ENCODE measurements around the gene NKAIN4. TPM values are rescaled to one million over a fixed set of nuclear protein-coding genes. Genes with fewer than 3 reads are reported as not detected.
"Not testable (repeated sequence)": the region's sequence is repeated elsewhere in the genome, so short reads cannot be mapped to it uniquely, and the experiment has no call there.

Gene NKAIN4
- total RNA-seq, 1 donor from 2014 or later: 16.1 TPM

DNA sequence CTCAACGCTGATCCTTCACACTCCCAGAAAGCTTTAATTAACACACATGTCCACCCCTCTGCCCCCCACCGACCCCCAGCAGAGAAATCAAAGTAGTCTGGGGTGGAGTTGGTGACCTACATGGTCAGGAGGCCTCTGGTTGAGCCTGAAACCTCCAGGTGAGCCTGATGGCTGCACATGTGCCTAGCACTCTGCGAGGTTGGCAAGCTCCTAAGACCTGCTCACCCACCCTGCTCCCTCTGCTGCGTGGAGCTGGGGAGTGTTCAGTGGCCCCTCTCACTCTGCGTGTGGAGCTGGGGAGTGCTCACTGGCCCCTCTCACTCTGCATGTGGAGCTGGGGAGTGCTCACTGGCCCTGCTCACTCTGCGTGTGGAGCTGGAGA lies 30.4 kb downstream of the NKAIN4 start:
- Mint-ChIP-seq H3K27ac (no peak overlapping the region), H3K4me3 (no peak overlapping the region), H3K9me3 (no peaks in the 10 kb centered on the region), H3K27me3 (ENCODE audit: low read depth) (peaks cover 24% of the 10 kb centered on the region), H3K4me1 (peaks cover 13% of the 10 kb centered on the region), H3K36me3 (no peaks in the 10 kb centered on the region)
- no peak for DNase-seq (ENCODE audit: low spot score in 2 of 2, unreplicated experiment in 2 of 2)
- TF ChIP-seq, protein P1, sequence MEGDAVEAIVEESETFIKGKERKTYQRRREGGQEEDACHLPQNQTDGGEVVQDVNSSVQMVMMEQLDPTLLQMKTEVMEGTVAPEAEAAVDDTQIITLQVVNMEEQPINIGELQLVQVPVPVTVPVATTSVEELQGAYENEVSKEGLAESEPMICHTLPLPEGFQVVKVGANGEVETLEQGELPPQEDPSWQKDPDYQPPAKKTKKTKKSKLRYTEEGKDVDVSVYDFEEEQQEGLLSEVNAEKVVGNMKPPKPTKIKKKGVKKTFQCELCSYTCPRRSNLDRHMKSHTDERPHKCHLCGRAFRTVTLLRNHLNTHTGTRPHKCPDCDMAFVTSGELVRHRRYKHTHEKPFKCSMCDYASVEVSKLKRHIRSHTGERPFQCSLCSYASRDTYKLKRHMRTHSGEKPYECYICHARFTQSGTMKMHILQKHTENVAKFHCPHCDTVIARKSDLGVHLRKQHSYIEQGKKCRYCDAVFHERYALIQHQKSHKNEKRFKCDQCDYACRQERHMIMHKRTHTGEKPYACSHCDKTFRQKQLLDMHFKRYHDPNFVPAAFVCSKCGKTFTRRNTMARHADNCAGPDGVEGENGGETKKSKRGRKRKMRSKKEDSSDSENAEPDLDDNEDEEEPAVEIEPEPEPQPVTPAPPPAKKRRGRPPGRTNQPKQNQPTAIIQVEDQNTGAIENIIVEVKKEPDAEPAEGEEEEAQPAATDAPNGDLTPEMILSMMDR (IDR thresholded peaks at IDR 0.05; ENCODE audit: unreplicated experiment): no peak

DNA sequence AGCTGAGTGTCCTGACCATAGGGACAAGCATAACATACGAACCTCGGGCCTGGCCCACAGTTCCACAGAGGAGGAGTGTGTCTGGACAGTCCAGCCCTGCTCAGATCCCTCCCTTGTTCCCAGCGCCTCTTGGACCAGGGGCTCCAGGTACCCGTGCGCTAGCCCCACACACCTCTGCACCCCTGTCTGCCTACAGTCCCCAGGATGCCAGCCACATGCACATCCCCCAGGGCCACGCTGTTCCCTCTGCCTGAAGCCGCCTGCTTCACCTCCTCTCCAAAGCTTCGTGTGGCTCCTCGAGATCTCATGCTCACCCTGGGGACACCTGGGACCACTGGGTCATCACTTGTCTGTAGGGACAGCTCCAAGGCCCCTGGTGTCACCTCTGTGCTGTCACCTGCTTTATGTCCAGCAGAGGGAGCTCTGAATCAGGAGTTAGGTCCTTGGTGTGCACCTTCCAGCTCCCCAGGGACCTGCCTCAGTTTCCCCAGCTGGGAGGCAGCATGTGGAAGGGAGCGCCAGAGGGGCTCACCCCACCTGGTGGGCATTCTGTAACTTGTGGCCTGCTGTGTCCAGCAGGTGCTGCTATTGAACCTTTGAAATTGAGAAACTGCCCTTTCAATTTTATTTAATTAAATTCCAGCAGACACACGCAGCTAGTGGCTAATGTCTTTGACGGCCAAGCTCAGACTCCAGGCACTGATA lies 31.0 kb downstream of the NKAIN4 start:
- DNase-seq (ENCODE audit: low spot score in 2 of 2, unreplicated experiment in 2 of 2): peak in 1 of 2 experiments; percentile 57
- TF ChIP-seq, protein P1 (IDR thresholded peaks at IDR 0.05; ENCODE audit: unreplicated experiment): peak; percentile 76
- H3K9me3 Mint-ChIP-seq: no peaks in the 10 kb centered on the region
- H3K4me3 Mint-ChIP-seq: no peak overlapping the region
- no peaks in the 10 kb centered on the region for H3K36me3 Mint-ChIP-seq
- peaks cover 13% of the 10 kb centered on the region for H3K4me1 Mint-ChIP-seq
- peaks cover 24% of the 10 kb centered on the region for H3K27me3 Mint-ChIP-seq (ENCODE audit: low read depth)
- no peak overlapping the region for H3K27ac Mint-ChIP-seq

DNA sequence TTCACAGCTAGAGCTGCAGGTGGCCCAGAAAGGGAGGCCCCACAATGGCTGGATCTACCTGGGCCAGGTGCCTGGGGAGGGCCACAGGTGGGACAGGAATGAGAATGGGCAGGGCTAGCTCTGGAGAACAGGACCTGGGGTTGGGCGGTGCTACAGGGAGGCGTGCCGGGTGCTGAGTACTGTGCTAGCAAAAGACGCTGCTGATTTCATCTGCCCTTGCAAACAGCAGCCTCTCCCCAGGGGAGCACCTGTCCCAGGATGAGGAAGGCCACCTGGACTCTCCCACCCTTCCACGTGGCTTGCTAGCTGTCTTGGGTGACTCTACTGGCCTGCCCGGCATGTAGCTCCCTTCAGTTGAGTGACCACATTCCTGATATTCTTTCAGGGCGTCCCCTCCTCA lies 31.7 kb downstream of the NKAIN4 start:
- Mint-ChIP-seq H3K9me3 (no peaks in the 10 kb centered on the region), H3K36me3 (no peaks in the 10 kb centered on the region), H3K27me3 (ENCODE audit: low read depth) (peaks cover 24% of the 10 kb centered on the region)

DNA sequence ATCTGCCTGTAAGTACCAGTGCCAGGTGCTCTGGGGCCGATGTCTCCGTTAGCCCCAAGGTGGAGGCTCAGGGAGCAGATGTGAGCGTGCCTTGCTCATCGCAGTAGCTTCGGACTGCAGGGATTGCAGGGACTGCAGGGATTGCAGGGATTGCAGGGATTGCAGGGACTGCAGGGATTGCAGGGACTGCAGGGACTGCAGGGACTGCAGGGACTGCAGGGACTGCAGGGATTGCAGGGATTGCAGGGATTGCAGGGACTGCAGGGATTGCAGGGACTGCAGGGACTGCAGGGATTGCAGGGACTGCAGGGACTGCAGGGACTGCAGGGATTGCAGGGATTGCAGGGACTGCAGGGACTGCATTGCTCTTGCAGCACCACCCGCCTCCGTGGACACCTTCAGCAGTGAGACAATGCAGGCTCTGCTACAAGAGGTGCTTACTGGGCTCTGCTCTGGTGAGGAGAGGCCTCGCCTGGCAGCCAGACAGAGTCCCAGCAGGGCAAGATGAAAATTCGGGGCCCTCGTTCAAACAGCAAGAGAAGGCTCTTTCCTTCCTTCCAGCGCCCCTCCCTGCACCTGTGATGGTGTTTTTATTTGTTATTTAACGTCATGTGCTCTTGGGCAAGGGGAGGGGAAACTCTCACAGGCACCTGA lies 32.7 kb downstream of the NKAIN4 start:
- H3K27ac Mint-ChIP-seq; H3K4me3 Mint-ChIP-seq; H3K36me3 Mint-ChIP-seq; H3K9me3 Mint-ChIP-seq; DNase-seq (ENCODE audit: low spot score in 2 of 2, unreplicated experiment in 2 of 2): not testable (repeated sequence)
- H3K4me1 Mint-ChIP-seq: peaks cover 18% of the 10 kb centered on the region
- H3K27me3 Mint-ChIP-seq (ENCODE audit: low read depth): peaks cover 24% of the 10 kb centered on the region

More for the DNA sequence above, 31.7 kb downstream of the NKAIN4 start:
- TF ChIP-seq, protein P1 (IDR thresholded peaks at IDR 0.05; ENCODE audit: unreplicated experiment): no peak
- Mint-ChIP-seq H3K4me1 (peaks cover 13% of the 10 kb centered on the region), H3K27ac (no peak overlapping the region), H3K4me3 (no peak overlapping the region)
- no peak for DNase-seq (ENCODE audit: low spot score in 2 of 2, unreplicated experiment in 2 of 2)

DNA sequence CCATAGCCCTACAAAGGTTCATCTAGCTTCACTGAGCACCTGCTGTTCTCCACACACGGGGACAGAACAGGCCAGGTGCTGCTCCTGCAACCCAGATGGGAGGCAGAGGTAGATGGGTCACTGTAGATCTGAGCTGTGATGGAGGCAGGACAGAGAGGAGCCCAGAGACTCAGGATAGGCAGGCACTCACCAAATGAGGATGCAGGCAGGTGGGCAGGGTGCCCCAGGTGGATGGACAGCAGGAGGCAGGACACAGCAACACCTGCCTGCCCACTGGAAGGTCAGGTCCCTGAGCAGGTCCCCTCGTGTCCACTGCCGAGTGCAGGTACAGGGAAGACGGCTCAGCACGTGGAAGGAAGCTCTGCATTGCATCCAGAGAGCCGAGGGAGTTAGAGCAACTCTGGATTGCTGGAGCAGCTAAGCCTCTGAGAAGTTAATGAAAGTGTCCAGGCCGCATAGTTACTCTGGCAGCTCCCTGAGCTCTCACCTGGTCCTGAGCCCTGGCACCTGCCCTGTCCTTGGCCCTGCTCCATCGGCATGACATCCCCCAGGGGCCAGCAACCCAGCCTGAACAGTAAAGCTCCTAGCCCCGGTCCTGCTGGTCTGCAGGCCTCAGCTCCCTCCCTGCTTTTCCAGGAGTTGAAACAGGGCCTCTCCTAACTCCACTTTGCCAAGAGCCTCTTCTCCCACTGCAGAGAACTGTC lies 33.4 kb downstream of the NKAIN4 start:
- Mint-ChIP-seq H3K27ac (no peak overlapping the region), H3K4me3 (no peak overlapping the region), H3K36me3 (no peaks in the 10 kb centered on the region), H3K4me1 (peaks cover 19% of the 10 kb centered on the region), H3K27me3 (ENCODE audit: low read depth) (peaks cover 24% of the 10 kb centered on the region), H3K9me3 (no peaks in the 10 kb centered on the region)
- no peak for DNase-seq (ENCODE audit: low spot score in 2 of 2, unreplicated experiment in 2 of 2)
- TF ChIP-seq, protein P1 (IDR thresholded peaks at IDR 0.05; ENCODE audit: unreplicated experiment): no peak
